ENCODE measurements around the gene DPF1.
"Not testable (repeated sequence)": the region's sequence is repeated elsewhere in the genome, so short reads cannot be mapped to it uniquely, and the experiment has no call there.

The DPF1 gene

DNA sequence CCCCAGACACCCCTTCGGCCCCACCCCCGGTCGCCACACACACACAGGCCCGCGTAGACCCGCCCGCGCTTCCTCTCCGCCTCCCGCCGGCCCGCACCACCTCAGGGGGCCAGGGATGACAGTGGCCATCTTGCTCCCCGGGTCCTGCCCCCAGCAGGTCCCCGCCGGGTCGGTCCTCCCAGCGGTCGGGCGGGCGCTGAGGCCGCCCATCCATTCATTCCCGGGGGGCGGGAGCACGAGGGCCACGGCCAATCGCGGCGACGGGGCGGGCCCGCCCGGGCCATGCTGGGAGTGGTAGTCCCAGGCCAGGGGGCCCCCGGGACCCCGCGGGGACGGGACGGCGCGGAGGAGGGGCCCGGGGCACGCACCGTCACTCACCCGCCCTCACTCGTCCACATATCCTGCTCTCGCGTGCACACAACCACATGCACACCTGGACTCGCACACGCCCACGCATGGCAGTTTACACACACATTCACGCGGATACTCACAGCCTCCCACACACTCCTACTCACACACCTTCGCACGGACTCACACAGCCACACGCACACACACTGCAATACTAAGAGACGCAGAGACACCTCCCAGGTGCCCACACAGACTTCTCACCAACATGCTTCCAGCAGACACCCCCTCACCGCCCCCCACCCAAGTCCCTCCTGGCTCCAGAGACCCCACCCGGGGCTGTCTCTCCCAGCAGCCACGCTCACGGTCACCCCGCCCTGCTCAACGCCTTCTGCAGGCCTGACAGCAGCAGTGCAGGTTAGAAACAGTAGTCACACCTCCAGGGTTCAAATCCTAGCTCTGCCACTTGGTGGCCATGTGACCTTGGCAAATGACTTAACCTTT, at the start of gene DPF1:
DPF1 (minus strand) TSS at position 209 of the 849 bp plus-strand sequence; CDS start at position 129, 80 bp downstream.
- peak; percentile 72 to 94 for DNase-seq

GRCh38 chr19:38273499-38273898, 49.5 kb upstream of the DPF1 start:
- DNase-seq = peak; percentile 20 to 37

DNA sequence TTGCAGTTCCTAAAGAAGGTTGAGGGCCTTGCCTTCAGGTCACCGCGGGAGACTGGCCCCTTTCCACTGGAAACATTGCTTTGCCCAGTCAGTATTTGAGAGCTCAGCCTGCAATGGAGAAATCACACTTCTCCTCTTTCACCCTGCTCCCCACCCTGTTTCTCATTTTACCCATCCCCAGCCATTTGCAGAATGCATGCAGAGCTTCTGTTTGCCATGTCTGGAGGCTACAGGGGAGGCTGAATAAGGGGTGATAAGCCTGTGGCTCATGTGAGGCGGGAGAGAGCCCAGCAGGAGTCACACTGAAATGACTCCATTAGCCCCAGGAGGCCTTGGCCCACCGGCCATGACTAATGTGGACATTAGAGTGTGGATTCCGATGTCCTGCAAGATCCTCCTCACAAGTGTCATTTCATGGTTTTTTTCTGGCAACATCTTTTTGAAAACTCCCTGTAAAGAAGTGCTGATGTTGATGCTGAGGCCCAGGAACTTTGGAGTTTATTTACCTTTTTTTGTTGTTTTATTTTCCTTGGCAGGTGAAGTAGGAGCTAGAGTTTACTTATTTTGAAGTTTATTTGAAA, 46.7 kb upstream of the DPF1 start:
- DNase-seq = no peak

DNA sequence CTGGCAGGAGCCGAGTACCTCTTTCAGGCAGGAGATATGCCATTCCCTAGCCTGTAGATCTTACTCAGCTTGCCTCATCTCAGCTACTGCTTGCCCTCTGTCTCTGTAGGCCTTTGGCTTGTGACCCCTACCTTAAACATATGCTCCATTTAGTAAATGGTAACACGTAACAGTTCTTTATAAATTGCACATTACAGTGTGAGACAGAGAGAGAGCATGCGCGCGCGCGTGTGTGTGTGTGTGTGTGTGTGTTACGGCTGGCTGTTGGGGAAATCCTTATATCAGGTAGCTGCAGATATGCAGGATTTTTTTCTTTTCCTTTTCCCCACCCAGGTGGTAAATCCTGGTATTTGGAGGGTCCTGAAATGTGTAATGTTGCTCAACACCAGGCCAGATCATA, 44.5 kb upstream of the DPF1 start:
- DNase-seq = no peak

GRCh38 chr19:38267761-38268483, 43.9 kb upstream of the DPF1 start:
- no peak for DNase-seq

GRCh38 chr19:38266981-38267597, 43.1 kb upstream of the DPF1 start:
- no peak for DNase-seq

DNA sequence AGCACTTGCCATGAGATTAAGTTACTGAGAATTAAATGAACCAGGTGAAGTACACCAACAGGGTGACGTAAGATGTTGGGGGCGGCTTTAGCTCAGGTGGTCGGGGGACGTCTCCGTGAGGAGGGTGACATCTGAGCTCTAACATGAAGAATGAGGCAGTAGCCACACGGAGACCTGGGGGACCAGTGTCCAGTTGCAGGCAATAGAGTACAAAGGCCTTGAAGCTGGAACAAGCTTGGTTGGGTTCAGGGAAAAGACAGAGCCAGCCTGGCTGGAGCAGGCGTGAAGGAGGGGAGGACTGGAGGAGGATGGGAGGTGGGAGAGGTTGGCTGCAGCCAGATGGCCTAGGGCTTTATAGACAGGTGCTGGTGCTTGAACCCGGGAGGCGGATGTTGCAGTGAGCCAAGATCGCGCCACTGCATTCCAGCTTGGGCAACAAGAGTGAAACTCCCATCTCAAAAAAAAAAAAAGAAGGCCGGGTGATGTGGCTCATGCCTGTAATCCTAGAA, 42.0 kb upstream of the DPF1 start:
- DNase-seq = no peak

GRCh38 chr19:38265213-38265861, 41.3 kb upstream of the DPF1 start:
- peak in 1 of 2 experiments; percentile 50 for DNase-seq

DNA sequence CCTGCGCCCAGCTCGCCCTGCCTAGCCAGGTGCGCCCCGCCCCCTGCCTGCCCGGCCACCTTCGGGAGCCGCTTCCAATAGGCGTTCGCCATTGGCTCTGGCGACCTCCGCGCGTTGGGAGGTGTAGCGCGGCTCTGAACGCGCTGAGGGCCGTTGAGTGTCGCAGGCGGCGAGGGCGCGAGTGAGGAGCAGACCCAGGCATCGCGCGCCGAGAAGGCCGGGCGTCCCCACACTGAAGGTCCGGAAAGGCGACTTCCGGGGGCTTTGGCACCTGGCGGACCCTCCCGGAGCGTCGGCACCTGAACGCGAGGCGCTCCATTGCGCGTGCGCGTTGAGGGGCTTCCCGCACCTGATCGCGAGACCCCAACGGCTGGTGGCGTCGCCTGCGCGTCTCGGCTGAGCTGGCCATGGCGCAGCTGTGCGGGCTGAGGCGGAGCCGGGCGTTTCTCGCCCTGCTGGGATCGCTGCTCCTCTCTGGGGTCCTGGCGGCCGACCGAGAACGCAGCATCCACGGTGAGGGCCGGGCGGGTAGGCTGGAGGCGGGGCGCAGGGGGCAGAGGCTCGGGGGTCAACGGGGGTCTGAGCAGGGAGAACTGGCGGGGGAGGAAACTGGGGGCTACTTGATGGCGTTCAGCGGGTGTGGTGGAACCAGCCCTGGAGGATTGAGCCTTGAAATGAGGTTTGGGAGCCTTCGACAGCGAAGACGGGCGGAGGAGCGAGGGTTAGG, 40.6 kb upstream of the DPF1 start, which contains the start of gene SPINT2:
SPINT2 (plus strand) TSS at position 88 of the 727 bp plus-strand sequence; CDS start at position 408, 320 bp downstream.
- peak; percentile 96 to 99 for DNase-seq

- DNase-seq = no peak
These were observed 39.9 kb upstream of the DPF1 start for GRCh38 chr19:38263689-38264485.

- DNase-seq = no peak
These were observed 38.7 kb upstream of the DPF1 start for GRCh38 chr19:38262585-38263268.

DNA sequence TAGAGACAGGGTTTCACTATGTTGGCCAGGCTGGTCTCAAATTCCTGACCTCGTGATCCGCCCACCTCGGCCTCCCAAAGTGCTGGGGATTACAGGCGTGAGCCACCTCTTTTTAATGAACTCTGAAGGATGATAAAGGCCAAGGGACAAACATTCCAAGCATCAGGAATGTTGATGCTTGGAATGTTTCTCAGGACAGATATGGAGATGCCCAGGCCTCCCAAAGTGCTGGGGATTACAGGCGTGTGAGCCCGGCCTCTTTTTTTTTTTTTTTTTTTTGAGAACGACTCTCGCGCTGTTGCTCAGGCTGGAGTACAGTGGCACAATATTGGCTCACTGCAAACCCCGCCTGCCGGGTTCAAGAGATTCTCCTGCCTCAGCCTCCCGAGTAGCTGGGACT, 37.9 kb upstream of the DPF1 start:
- not testable (repeated sequence) for DNase-seq

DNA sequence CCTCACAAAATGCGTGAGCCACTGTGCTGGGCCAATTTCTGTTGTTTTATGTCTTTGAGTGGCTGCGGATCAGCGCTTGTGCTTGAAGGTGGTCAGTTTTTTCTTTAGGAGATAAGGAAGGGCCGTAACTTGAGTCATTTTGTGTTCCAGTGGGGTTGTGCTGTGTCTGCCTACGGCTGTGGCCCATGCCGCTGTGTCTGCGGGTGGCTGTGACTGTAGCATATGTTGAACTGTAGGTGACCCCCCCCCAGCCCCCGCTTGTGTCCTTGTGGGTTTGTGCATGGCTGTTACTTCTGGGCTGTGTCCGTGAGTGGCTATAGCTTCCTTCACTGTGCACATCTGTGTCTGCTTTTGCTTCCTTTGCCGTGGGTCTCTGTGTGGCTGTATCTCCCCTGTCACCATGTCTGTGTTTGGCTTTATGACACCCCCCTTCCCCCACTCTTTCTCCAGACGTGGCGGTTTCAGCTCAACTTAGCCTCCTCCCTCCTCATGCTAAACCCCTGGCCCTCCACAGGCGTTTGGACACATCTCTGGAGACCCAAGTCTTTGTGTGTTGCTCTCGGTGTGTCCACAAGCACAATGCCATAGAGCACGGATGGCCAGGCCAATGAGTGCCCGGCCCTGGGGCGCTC, 31.5 kb upstream of the DPF1 start:
- DNase-seq = peak; percentile 23 to 57

DNA sequence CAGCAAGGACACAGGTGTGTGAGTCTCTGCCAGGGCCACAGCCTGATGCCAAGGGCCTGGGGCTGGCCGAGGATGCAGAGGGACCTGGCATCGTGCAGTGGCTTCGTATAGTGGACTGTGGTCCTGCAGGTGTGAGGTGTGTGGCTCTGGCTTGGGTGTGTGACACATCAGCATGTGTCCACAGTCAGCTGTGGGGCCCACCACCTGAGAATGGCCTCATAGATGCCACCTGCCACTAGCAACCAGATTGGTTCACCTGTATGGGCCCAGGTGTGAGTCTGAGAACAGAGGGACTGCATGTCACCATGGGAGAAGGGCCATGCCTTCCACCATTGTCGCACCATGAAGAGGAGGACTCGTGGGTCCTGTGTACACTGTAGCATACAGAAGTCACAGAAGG, 29.8 kb upstream of the DPF1 start:
- DNase-seq = no peak

DNA sequence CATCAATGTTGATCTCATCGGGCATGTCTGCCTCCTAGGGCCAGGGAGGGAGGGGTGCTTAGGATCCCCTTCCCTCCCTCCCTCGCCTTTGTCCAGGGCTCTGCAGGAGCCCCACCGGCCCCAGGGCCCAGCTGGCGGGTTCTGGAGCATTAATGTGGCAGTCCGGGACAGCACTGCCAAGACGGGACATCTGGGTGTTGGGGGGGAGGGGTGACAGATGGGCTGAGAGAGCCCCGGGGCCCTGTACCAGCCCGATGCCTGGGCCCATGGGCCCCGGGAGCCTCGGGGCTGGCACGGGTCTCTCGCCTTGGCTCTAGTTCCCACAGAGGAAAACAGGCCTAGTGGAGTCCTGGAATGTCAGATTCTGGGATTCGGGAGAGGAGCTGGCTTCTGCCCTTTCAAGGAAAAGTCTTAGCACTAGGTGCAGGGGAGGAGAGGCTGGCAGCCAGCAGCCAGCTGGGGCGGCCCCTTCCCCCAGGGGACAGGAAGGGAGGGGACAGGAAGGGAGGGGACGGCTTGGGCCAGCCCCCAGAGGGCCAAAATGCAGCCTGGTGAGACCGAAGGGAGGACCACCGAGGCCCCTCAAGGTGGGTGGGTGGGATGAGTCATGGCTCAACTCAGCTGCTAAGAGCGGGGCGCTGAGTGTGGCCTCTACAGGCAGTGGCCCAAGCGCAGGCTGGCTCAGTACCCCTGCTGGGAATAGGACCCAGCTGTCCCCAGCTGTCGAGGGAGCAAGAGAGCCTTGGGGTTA, 29.1 kb upstream of the DPF1 start:
- DNase-seq = no peak

- no peak for DNase-seq
These were observed 28.4 kb upstream of the DPF1 start for GRCh38 chr19:38252385-38252784.

DNA sequence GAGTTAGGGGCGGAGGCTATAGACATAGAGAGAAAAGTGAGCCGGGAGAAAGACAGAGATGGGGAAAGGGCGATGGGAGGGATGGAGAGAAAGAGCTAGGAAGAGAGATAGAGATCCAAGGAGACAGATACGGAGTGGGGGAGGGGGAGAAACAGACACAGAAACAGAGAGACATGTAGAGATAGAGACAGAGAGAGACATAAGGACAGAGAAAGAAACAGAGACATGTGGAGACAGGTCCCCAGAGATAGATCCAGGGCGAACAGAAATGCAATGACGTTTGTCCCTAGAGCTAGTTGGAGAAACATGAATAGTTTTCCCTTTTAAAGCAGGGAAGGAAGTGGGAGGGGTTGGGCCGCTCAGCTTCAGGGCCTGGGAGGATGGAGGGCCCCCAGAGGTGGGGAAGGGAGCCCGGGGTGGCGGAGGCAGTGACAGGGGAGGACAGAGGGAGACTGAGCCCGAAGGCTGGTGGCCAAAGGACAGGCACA, 27.6 kb upstream of the DPF1 start:
- DNase-seq = no peak

GRCh38 chr19:38250821-38251563, 27.0 kb upstream of the DPF1 start:
- no peak for DNase-seq

Measured in NCI-H526 (cell line).